GM12878 (cell line): Measurements from ENCODE around the gene SLC23A2. TPM values are rescaled to one million over a fixed set of nuclear protein-coding genes. Genes with fewer than 3 reads are reported as not detected.
A peak's percentile ranks its signal among the peaks of the same experiment; 100 is the strongest.

Experiments used
- ATAC-seq: fragments of 200-7000 bp; cut with Tn5 transposase; 3 replicates; pipeline ENCODE4 v1.9.1; 2020; ENCODE audit warnings: mild to moderate bottlenecking, moderate library complexity
- BruUV-seq: library from RNA; stranded (reverse); fragments of 400-500 nt; replicated peaks from 2 replicates; lab custom pipeline; 2021; lab: Mats Ljungman, UMichigan
- CTCF ChIA-PET: fragments of 300-600 bp; sonication (Branson Sonifier 250); formaldehyde crosslinking; extraction: SDS; loops from one replicate; lab custom pipeline; 2021; ENCODE audit warnings: inconsistent platforms; lab: Yijun Ruan, JAX
- POLR2A ChIA-PET: fragments of 350-600 bp; formaldehyde crosslinking; extraction: SDS; loops from one replicate; lab custom pipeline; 2021; ENCODE audit warnings: inconsistent platforms; lab: Charles Lee
- RAD21 ChIA-PET: fragments of 300-600 bp; sonication (Branson Sonifier 250); formaldehyde crosslinking; loops from one replicate; lab custom pipeline; 2023; ENCODE audit warnings: antibody characterized with exemption; ENCODE audit not compliant: unreplicated experiment; lab: Charles Lee
- SMC1A ChIA-PET: fragments of 300-600 bp; sonication (Branson Sonifier 250); formaldehyde crosslinking; loops from one replicate; lab custom pipeline; 2023; ENCODE audit not compliant: unreplicated experiment, uncharacterized antibody; lab: Charles Lee
- DNase-seq: peaks from one replicate; pipeline ENCODE4 v3.0.0-alpha.2; 2011; ENCODE audit warnings: low read depth, low spot score
- FAIRE-seq: peaks from 3 replicates; lab custom pipeline; 2011; peaks lifted over from hg19 to GRCh38; lab: Jason Lieb, UNC
- H2AFZ ChIP-seq: 2 replicates; pipeline ENCODE4 v1.6.0; 2011; ENCODE audit warnings: low read depth, low read length, control low read depth; ENCODE audit not compliant: control insufficient read depth
- H3K27ac ChIP-seq: 2 replicates; pipeline ENCODE4 v1.5.1; 2011; ENCODE audit warnings: control low read depth; ENCODE audit not compliant: control insufficient read depth, insufficient read depth
- H3K27me3 ChIP-seq, 2 experiments: replicated peaks in 1 of 2; 2 replicates each; pipeline versions ENCODE4 v1.6.0 to v1.6.1; 2011; ENCODE audit warnings: low read length in 1 of 2; ENCODE audit not compliant: control insufficient read depth in 2 of 2, insufficient read depth in 2 of 2
- H3K36me3 ChIP-seq, 2 experiments: 2 replicates each; pipeline ENCODE4 v1.5.1; 2011; ENCODE audit warnings: low read length in 1 of 2; ENCODE audit not compliant: control insufficient read depth in 2 of 2, insufficient read depth in 2 of 2
- H3K4me1 ChIP-seq: 2 replicates; pipeline ENCODE4 v1.6.1; 2011; ENCODE audit warnings: mild to moderate bottlenecking, low read length, moderate library complexity, mixed read lengths; ENCODE audit not compliant: control insufficient read depth, insufficient read depth
- H3K4me2 ChIP-seq: 2 replicates; pipeline ENCODE4 v1.6.0; 2011; ENCODE audit warnings: control low read depth; ENCODE audit not compliant: control insufficient read depth, insufficient read depth
- H3K4me3 ChIP-seq: fragments of 200-600 bp; sonication (generic); 2 replicates; pipeline ENCODE4 v1.5.1; 2016
- H3K79me2 ChIP-seq: 2 replicates; pipeline ENCODE4 v1.6.0; 2011; ENCODE audit warnings: low read length; ENCODE audit not compliant: control insufficient read depth, insufficient read depth
- H3K9ac ChIP-seq: 2 replicates; pipeline ENCODE4 v1.8.0; 2011; ENCODE audit warnings: low read length, control low read depth, mixed read lengths; ENCODE audit not compliant: control insufficient read depth, insufficient read depth
- H3K9me3 ChIP-seq: replicated peaks from 3 replicates; pipeline ENCODE4 v1.5.1; 2011; ENCODE audit warnings: mild to moderate bottlenecking, low read length; ENCODE audit not compliant: control insufficient read depth, insufficient read depth
- H4K20me1 ChIP-seq: 2 replicates; pipeline ENCODE4 v1.6.0; 2011; ENCODE audit not compliant: control insufficient read depth, insufficient read depth
- BRCA1 ChIP-seq: IDR thresholded peaks from 2 replicates; pipeline ENCODE4 v1.6.1; 2011; ENCODE audit warnings: low read depth, low read length, improper control_type of control experiment
- in situ Hi-C: fragments of 300-500 bp; cut with MboI; formaldehyde crosslinking; loops from 9 replicates; pipeline ENCODE4 v1.14.3; 2018; ENCODE audit warnings: mixed read lengths
- intact Hi-C: fragments of 100-400 bp; cut with micrococcal nuclease; formaldehyde crosslinking; loops from one replicate; pipeline ENCODE4 v1.14.2; 2022; ENCODE audit not compliant: unreplicated experiment
- polyA plus RNA-seq, 11 experiments: library from polyadenylated mRNA; depleted of rRNA in 4 of 11; unstranded in 6 of 11; stranded (reverse) in 5 of 11; fragments of >200 nt; fragmentation: Nextera tagmentation in 4 of 11; fragmentation: Illumina TruSeq in 1 of 11; extraction: Ambion mirVana in 4 of 11; extraction: Trizol in 1 of 11; gene quantifications; 1 replicate in 1 of 11; 2 replicates in 10 of 11; pipeline versions ENCODE4 v1.2.1 to v1.2.3, GENCODE V29; 2011 to 2016; ENCODE audit warnings: inconsistent platforms in 2 of 11, missing spikeins in 2 of 11, low read depth in 1 of 11
- total RNA-seq, 4 experiments: library from RNA; depleted of rRNA in 3 of 4; stranded (reverse); fragments of >200 nt in 3 of 4; fragmentation: Illumina TruSeq in 1 of 4; extraction: Trizol in 1 of 4; gene quantifications; 2 replicates each; pipeline versions ENCODE4 v1.2.1 to v1.2.3, GENCODE V29; 2013 to 2021
- TF ChIP-seq, protein P1 (sequence below): fragments of 450-650 bp; IDR thresholded peaks from 2 replicates; pipeline ENCODE4 v1.6.1; 2017; ENCODE audit warnings: mild to moderate bottlenecking, moderate library complexity

Gene SLC23A2
- total and polyA plus RNA-seq, 10 of the 15 experiments (the other 5 are each of a cell fraction or from before 2014, with no cell fraction given) = 4.4 to 56.1 (median 35.5) TPM

DNA sequence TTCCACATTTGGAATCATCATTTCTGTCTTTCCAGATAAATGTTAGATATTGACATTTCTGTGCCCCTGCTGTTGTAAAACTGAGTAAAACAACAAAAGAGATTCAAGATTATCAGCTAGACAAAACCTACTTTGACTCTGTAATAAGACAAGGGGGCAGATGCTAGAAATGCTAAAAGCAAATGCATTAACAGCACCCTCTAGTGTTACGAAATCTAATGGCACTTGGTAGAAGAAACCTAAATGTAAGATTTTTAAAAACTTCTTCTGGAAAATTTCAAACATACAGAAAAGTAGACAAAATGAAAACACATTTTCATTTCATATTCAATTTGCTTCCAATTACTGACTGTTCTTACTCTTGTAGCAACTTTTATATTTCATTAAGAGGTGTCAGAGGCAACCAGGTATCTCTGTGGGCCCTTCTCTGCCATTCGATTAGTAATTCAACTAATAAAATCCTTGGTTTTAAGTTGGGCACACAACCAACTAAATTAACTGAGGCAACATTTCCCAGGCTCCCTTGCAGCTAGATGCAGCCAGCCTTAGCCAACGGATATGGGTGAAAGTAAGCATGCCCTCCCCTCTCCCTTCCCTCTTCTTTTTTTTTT lies 45.0 kb downstream of the SLC23A2 start (continued):
- TF ChIP-seq, protein P1, sequence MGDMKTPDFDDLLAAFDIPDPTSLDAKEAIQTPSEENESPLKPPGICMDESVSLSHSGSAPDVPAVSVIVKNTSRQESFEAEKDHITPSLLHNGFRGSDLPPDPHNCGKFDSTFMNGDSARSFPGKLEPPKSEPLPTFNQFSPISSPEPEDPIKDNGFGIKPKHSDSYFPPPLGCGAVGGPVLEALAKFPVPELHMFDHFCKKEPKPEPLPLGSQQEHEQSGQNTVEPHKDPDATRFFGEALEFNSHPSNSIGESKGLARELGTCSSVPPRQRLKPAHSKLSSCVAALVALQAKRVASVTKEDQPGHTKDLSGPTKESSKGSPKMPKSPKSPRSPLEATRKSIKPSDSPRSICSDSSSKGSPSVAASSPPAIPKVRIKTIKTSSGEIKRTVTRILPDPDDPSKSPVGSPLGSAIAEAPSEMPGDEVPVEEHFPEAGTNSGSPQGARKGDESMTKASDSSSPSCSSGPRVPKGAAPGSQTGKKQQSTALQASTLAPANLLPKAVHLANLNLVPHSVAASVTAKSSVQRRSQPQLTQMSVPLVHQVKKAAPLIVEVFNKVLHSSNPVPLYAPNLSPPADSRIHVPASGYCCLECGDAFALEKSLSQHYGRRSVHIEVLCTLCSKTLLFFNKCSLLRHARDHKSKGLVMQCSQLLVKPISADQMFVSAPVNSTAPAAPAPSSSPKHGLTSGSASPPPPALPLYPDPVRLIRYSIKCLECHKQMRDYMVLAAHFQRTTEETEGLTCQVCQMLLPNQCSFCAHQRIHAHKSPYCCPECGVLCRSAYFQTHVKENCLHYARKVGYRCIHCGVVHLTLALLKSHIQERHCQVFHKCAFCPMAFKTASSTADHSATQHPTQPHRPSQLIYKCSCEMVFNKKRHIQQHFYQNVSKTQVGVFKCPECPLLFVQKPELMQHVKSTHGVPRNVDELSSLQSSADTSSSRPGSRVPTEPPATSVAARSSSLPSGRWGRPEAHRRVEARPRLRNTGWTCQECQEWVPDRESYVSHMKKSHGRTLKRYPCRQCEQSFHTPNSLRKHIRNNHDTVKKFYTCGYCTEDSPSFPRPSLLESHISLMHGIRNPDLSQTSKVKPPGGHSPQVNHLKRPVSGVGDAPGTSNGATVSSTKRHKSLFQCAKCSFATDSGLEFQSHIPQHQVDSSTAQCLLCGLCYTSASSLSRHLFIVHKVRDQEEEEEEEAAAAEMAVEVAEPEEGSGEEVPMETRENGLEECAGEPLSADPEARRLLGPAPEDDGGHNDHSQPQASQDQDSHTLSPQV = 0 out of 2 replicates have a peak, but pooled peaks have one; percentile 45

DNA sequence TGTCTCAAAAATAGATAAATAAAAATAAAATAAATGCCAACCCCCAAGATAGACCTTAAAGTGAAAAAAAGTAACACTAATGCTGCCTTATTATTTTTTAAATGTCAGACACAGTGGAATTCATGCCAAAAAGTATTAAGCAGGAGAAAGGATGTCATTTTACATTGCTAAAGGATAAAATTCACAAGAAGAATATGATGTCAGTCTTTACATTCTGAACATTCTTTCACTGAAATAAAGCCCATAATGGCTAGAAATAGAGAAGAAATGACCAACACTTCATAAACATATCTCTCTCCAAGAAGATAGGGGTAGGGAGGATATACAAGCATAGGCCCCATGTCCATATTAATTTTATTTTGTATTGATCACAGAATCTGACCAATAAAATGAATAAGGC lies 47.4 kb downstream of the SLC23A2 start:
- Histone ChIP-seq H3K36me3 (no peaks in the 10 kb centered on the region; a peak in 2 of 4 replicates), H3K4me2 (no peak overlapping the region), H3K27ac (no peak overlapping the region), H3K79me2 (no peaks in the 10 kb centered on the region), H3K9ac (no peak overlapping the region), H4K20me1 (no peaks in the 10 kb centered on the region), H3K27me3 (no peaks in the 10 kb centered on the region), H3K4me3 (no peak overlapping the region), H3K9me3 (no peaks in the 10 kb centered on the region; the same call in 2 of the 3 replicates)
- no TSS peak for BruUV-seq
- intact Hi-C loops = loop anchor here (5.0 to 10.0 kb wide), 2 partner anchors 79 to 347 kb away; no protein-coding TSS in a partner anchor
- ChIA-PET CTCF (interaction anchor here (1.1 to 6.7 kb wide), 7 partner anchors 8 to 329 kb away, joined by 3 to 86 read pairs (median 6); no protein-coding TSS in a partner anchor), RAD21 (interaction anchor here (1.3 to 5.3 kb wide), 2 partner anchors 142 to 146 kb away, joined by 3 to 54 read pairs; no protein-coding TSS in a partner anchor), SMC1A (interaction anchor here (2.4 to 4.1 kb wide), 3 partner anchors 141 to 147 kb away, joined by 12 to 58 read pairs (median 19); no protein-coding TSS in a partner anchor)
- ATAC-seq (no peak), FAIRE-seq (no peak), DNase-seq (no peak)
- no peak for TF ChIP-seq BRCA1
- TF ChIP-seq, all 136 proteins: peak for 0
- in situ Hi-C loops = no loop called here
- Histone ChIP-seq H2AFZ (no peak overlapping the region), H3K4me1 (peaks cover 17% of the 10 kb centered on the region)
- POLR2A ChIA-PET = interaction anchor here (1.3 kb wide), 1 partner anchor 85 kb away, joined by 4 read pairs; no protein-coding TSS in a partner anchor
